C4-2B (cell line): ENCODE results near the gene PIP5K1C.

Experiments used
- H3K27ac ChIP-seq: fragments of 450-650 bp; 2 replicates; pipeline ENCODE4 v1.5.1; 2017
- CTCF ChIP-seq: fragments of 450-650 bp; conservative IDR thresholded peaks from 2 replicates; pipeline ENCODE4 v1.5.1; 2017; ENCODE audit warnings: mild to moderate bottlenecking
- ZFX ChIP-seq: fragments of 450-650 bp; IDR thresholded peaks from 2 replicates; pipeline ENCODE4 v1.6.1; 2017

Gene PIP5K1C

GRCh38 chr19:3671680-3672574 is 28.3 kb downstream of the PIP5K1C start:
- TF ChIP-seq CTCF (no peak), ZFX (no peak)
- H3K27ac ChIP-seq, result no peak overlapping the region

GRCh38 chr19:3670796-3671679 is 29.2 kb downstream of the PIP5K1C start:
- TF ChIP-seq CTCF (no peak), ZFX (no peak)
- no peak overlapping the region for H3K27ac ChIP-seq

- TF ChIP-seq CTCF, result no peak
- no peak for TF ChIP-seq ZFX
- no peak overlapping the region for H3K27ac ChIP-seq
These were observed 30.1 kb downstream of the PIP5K1C start for GRCh38 chr19:3669947-3670795.

- H3K27ac ChIP-seq, result no peak overlapping the region
These were observed 31.0 kb downstream of the PIP5K1C start for GRCh38 chr19:3669082-3669946.

GRCh38 chr19:3668331-3669081 is 31.8 kb downstream of the PIP5K1C start:
- H3K27ac ChIP-seq, result no peak overlapping the region
- no peak for TF ChIP-seq ZFX
- no peak for TF ChIP-seq CTCF

More at GRCh38 chr19:3669082-3669946, 31.0 kb downstream of the PIP5K1C start:
- TF ChIP-seq CTCF (no peak), ZFX (no peak)

GRCh38 chr19:3667766-3668165 is 32.5 kb downstream of the PIP5K1C start:
- TF ChIP-seq CTCF, result no peak
- no peak for TF ChIP-seq ZFX
- no peak overlapping the region for H3K27ac ChIP-seq
